Measurements from ENCODE around the gene BLOC1S1.

BLOC1S1 gene

GRCh38 chr12:55694651-55695050 lies 21.2 kb upstream of the BLOC1S1 start:
- no peak for DNase-seq (ENCODE audit: low spot score)

GRCh38 chr12:55695349-55695748 lies 20.5 kb upstream of the BLOC1S1 start:
- no peak for DNase-seq (ENCODE audit: low spot score)

DNA sequence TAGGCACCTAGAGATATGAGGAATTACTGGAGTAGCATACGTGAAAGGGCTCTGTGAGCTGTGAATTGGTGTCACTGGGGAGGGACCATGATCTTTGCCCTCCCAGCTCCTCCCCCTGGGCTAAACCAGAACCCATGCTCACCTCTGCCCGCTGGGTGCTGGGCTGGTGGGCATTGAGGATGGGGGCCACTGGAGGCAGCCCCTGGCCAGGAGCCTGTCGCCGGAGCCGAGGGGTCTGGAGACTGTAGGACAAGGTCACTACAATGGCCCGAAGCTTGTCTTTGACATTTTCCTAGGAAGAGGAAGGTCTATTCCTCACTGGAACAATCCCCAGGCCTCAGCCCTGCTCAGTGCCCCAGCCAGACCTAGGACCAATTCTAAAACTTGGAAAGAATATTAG lies 19.7 kb upstream of the BLOC1S1 start:
- DNase-seq (ENCODE audit: low spot score), result no peak

GRCh38 chr12:55696796-55697462 lies 18.9 kb upstream of the BLOC1S1 start:
- DNase-seq (ENCODE audit: low spot score), result no peak

GRCh38 chr12:55697686-55698085 lies 18.2 kb upstream of the BLOC1S1 start:
- DNase-seq (ENCODE audit: low spot score), result no peak

DNA sequence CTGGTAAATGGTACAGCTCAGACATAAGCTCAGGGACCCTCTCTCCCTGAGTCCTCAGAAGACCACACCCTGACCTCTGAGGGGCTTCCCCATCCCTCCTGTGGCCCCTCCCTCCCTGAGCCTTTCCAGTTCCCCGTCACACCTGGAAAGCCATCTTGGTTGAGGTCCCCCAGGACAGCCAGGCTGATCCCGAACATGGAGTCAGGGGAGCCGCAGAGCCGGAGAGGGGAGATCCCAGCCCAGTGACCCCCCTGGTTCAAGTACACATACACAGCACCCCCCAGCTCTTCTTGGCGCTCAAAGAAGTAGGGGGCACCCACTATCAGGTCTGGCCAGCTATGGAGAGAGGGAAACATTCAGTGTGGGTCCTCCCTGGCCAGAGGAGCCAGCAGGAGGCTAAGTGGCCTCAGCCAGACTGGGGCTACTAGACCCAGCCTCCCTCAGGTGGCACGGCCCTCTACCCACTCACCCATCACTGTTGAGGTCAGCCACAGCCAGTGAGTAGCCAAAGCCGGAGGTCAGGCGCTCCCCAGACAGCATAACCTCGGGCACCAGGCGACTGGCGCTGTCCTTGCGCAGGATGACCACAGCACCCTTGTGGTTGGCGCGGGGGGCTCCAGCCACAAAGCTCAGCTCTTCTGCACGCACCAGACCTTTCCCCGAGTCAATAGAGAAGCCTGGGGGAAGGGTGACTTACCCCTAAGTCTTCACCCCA lies 17.4 kb upstream of the BLOC1S1 start:
- no peak for DNase-seq (ENCODE audit: low spot score)

GRCh38 chr12:55698965-55699364 lies 16.9 kb upstream of the BLOC1S1 start:
- DNase-seq (ENCODE audit: low spot score), result no peak

- no peak for DNase-seq (ENCODE audit: low spot score)
These were observed 16.3 kb upstream of the BLOC1S1 start for GRCh38 chr12:55699471-55700055.

GRCh38 chr12:55700255-55701018 lies 15.4 kb upstream of the BLOC1S1 start:
- DNase-seq (ENCODE audit: low spot score), result no peak

DNA sequence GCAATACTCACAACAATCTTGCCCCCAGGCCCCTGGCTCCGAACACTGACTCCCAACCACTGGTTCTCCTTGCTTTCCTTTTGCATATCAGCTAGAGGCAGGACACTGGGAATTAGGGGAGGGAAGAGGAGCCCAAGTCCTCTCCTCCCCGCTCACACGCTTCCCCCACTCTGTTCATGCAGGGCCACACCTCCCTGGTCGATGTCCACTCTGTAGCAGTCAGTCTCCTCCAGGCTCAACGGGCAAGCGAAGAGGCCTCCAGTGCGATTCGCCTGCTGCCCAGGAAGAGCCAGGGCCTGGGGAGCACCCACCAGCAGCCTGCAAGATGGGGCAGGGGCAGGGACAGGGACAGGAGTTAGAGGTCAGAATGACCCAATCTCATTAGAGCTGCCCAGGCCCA lies 13.0 kb upstream of the BLOC1S1 start:
- DNase-seq (ENCODE audit: low spot score), result no peak

DNA sequence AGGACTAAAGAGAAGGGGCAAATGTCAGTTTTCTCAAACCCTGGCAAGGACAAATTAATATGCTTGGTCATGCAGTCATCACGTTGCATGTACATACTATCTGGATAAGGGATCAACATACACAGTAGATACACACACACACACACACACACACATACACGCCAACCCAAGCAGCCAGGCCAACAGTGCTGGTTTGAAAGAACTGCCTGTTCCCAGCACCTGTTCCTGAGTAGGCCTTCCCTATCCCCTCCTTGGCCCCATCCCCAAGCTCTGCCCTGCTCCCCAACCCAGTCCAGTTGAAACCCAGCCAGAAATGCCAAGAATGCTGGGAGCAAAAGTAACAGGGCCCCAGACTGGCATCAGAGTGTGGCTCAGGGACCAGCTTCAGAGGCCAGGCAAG lies 12.6 kb upstream of the BLOC1S1 start:
- no peak for DNase-seq (ENCODE audit: low spot score)

DNA sequence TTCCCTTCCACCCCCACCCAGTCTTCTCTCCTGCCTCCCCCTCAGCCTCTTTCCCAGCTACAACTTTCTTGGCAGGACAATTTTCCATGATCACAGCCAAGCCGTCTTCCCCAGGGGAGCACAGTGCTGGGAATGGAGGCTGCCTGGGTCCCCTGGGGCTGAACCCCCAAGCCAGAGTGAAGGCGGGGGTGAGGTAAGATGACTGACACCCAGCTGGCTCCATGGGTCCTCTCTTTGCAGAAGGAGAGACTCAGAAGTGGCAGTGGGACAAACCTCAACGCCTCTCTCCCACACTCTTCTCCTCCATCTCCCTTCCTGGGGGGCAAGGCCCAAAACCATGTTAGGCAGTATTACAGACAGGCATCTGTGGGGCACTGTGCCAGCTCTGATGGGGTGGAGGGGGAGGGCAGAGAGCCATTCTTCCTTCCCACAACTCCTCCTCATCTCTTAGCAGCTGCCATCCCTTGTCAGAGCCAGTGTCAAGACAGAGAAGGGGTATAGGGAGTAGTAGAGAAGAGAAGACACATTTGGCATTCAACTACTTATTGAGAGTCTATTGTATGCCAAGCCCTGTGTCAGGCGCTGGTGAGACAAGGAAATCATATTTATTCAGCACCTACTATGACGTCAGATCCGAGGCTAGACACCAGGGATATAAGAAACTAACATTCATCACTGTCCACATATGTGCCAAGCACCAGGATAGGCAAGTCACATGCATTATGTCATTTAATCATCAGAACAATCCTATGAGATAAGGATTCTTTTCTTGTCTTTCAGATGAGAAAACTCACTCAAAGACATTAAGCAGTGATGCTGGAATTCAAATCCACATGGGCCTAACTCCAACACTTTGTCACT lies 11.7 kb upstream of the BLOC1S1 start:
- no peak for DNase-seq (ENCODE audit: low spot score)

DNA sequence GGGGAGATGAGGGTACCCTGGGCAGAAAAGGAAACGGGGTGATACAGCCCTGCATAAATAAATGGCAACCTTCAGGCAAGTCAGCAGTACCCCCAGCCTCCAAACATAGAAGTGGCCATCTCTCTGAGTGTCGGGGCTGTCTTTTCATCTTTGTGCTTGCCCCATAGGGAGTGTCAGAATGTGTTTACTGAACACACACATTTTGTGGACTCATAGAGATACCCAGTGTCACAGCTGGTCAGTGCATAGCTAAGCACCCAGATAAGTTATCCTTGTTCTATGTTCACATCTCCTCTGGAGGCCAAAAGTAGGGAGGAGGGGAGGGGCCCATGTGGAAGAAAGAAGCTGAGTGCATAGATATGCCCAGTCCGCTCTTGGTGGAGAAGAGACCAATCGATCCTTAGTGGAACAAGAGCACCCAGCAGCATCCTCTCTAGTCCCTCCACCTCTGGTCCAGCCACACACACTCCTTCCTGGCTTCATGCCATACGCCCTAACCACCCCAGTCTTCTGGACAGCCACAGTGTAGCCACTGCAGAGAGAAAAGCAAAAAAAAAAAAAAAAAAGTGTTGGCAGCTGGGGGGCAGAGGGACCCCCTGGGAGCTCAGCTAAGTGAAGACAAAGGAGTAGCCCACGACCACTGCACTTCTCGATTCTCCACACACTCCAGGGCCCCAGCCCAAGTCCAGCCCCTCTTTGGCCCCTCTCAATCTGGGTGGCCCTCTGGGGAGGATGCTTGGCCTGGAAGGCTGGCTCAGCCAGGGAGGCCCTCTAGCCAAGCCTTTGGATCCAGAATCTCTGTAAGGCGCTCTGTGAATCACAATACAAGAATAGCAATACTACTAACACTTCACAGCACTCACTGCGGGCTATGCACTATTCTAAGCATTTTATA lies 10.8 kb upstream of the BLOC1S1 start:
- no peak for DNase-seq (ENCODE audit: low spot score)

- no peak for DNase-seq (ENCODE audit: low spot score)
These were observed 10.0 kb upstream of the BLOC1S1 start for GRCh38 chr12:55705782-55706402.

- no peak for DNase-seq (ENCODE audit: low spot score)
These were observed 9.2 kb upstream of the BLOC1S1 start for GRCh38 chr12:55706568-55707218.

- DNase-seq (ENCODE audit: low spot score), result no peak
These were observed 8.6 kb upstream of the BLOC1S1 start for GRCh38 chr12:55707219-55707671.

GRCh38 chr12:55707841-55708694 lies 7.8 kb upstream of the BLOC1S1 start, which contains the start of gene ITGA7:
TSS of gene ITGA7 (minus strand) at chr12:55707904. CDS start at chr12:55707682, 222 bp downstream.
- no peak for DNase-seq (ENCODE audit: low spot score)

GRCh38 chr12:55708695-55709233 lies 7.1 kb upstream of the BLOC1S1 start:
- no peak for DNase-seq (ENCODE audit: low spot score)

All from activated CD4-positive, alpha-beta T cell treated with anti-CD3 and anti-CD28 coated beads, Interleukin-2, Interleukin-4, amounts not matched to agents 100 ng/mL and 50 ng/mL, durations not matched to agents 16 hours and 8 hours (primary cell).